Ureter (tissue), 1 donor: ENCODE data around the gene EMCN. TPM values are rescaled to one million over a fixed set of nuclear protein-coding genes. Genes with fewer than 3 reads are reported as not detected.
"Not testable (repeated sequence)": the region's sequence is repeated elsewhere in the genome, so short reads cannot be mapped to it uniquely, and the experiment has no call there.

Source experiments
- DNase-seq: peaks from one replicate; pipeline ENCODE4 v3.0.0-alpha.2; 2020; ENCODE audit warnings: low spot score
- total RNA-seq: library from RNA; stranded (reverse); gene quantifications from one replicate; pipeline ENCODE4 v1.2.4, GENCODE V29; 2023
- donor health status: DM: yes; HTN: yes; CAD: no.

Gene EMCN, protein sequence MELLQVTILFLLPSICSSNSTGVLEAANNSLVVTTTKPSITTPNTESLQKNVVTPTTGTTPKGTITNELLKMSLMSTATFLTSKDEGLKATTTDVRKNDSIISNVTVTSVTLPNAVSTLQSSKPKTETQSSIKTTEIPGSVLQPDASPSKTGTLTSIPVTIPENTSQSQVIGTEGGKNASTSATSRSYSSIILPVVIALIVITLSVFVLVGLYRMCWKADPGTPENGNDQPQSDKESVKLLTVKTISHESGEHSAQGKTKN
- 61.7 TPM for total RNA-seq

DNA sequence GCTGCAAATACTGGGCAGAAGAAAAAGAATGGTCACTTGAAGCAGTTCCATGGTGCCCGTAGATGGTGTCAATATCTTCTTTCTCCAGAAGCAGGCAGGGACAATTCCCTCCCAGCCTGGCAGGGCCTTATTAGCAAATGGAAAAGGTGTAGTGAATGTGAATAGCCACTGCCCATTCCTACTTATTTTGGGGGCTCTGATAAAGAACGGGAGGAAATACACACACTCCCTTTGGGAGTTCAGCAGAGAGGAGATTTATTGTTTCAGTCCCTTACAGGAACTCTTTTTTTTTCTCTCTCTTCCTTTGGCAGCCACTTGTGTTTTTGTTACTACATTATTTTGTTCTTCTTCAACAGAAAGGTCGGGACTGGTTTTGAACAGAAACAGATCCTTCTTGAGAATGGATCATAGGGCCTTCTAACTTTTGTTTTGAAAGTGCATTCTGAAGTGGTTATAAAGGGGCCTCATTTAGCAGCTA is at the start of gene EMCN:
Gene EMCN, minus strand, starts transcription at position 159 of the 478 bp plus-strand sequence. Its CDS starts 108 bp downstream, at position 51.
- no peak for DNase-seq

DNA sequence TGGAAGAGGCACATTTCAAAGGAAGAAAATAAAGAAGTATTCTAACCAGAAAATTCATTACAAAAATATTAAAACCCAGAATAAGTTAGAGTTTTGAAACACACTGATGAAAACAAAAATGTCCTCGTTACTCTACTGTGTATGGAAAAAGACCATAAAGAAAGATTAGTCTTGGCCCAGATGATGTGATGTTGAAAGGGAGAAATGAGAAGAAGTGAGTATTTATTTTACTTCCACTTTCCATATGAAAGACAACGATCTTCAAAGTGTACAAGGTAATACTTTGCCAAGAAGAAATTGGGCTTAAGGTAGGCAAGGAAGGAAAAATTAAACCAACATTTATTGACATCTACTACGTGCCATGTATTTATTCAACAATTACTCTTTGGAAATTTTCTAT is 48.6 kb upstream of the EMCN start:
- DNase-seq, result no peak

DNA sequence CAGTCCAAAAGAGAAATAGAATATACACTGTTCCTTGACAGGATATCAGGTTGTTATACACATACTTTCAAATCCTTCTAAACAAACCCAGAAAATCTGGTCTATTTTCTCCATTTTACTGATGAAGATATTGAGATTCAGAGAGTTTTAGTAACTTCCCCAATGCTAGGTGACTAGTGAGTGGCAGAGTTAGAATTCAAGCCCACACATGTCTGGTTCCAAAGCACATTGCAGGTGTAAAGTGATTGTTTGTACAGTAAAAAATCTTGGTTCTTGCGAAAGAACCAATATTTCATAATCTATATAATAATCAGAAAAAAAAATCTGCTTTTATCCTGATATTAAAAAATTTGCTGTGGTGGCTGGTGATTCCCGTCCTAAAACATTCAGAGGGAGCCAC is 39.5 kb upstream of the EMCN start:
- DNase-seq, result no peak

DNA sequence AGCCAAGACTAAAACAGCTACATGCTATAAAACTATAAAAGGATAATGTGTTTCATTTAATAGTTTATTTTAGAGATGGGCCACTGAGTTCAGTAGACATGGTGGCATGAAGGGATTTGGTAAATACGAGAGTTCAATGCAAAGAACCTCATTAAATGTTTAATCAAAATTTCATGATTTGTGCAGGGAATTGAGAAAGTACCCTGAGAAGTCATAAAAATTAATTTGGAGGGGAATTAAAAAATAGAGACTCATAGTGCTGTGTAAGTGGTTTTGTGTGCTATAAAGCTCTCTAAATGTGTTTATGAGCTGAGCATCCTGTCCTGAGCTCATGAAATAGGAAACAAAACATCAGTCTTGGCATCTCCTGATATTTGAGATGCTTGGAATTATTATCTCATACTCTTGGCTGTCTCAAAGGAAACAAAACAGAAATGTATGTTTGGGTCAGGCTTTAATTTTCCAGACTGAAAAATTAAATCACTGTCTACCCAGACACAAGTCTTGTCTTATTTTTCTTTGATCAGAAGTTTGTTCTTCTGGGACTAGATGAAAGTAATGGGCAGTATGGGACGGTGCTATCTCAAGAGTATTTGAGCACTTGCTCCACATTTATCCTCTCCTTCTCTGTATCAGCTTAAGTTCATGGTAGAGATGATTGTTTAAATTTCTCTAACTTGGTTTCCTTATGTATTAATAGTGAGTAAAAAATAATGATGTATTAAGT is 38.0 kb upstream of the EMCN start:
- no peak for DNase-seq

DNA sequence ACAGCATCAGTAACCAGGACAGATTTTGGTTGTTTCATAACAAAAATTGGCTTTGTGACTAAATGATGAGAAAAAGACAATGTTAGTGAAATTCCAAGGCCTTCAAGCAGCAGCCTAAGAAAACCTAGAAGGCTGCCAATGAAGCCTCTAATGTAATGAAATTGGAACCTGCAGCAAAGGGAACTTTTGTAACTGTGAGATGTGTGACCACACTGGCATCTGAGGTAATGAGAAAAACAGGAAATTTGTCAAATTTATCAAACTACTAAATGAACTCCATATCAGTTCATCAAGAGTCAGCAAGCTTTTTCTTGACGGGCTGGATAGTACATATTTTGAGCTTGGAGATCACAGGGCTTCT is 30.4 kb upstream of the EMCN start:
- no peak for DNase-seq

DNA sequence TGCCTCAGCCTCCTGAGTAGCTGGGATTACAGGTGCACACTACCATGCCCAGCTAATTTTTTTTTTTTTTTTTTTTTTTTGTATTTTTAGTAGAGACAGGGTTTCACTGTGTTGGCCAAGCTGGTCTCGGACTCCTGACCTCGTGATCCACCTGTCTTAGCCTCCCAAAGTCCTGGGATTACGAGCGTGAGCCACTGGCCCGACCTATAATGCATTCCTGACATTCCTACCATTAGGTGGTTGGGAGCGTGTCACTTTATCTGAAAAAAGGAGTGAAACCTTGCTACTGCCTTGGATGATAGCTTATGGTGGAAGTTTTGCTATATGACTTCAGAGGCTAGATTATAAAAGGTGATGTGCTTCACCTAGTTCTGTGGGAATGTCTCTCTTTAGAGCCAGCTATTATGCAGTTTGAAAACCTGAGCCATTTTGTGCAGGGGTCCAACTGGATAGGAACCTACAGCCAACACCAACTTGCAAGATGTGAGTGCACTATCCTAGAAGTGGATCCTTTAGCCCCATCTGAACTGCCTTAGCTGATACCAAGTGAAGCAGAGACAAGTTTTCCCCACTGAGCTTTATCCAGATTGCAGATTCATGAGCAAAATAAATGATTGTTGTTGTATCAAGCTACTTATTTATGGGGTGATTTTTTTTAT is 29.8 kb upstream of the EMCN start:
- no peak for DNase-seq

DNA sequence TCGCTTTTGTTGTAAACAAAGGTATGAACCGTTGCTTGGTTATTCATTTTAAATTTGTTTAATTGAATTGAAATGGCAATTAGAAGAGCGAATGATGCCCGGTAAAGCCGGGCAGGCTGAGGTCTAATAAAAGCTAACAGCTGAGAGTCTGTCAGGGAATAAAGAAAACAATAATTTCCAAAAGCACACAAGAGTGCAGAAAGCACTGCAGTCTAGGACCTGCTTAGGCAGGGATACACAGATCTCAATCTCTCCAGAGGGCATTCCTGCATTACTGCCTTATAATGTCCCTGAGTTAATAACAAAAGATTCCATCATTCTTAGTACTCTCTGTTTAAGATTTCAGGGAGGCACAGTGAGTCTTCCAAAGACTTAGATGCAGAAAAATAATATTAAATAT is 27.6 kb upstream of the EMCN start:
- no peak for DNase-seq

DNA sequence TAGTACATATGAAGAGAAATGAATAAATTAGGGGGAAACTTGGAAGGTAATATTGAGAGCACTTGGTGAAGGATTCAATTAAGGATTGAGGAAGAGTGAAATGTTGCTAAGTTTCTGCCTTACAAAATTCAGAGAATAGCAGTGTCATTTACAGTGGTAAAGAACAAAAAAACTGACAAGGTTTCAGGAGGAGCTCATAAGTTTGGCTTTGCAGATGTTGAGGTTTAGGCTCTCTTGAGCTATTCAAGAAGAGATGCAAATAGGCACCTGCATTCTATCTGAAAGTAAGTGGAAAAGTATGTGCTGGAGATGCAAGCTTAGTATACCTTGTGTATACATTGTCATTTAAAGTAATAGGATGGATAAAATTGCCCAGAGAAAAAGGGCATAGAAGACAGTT is 22.3 kb upstream of the EMCN start:
- DNase-seq, result no peak

DNA sequence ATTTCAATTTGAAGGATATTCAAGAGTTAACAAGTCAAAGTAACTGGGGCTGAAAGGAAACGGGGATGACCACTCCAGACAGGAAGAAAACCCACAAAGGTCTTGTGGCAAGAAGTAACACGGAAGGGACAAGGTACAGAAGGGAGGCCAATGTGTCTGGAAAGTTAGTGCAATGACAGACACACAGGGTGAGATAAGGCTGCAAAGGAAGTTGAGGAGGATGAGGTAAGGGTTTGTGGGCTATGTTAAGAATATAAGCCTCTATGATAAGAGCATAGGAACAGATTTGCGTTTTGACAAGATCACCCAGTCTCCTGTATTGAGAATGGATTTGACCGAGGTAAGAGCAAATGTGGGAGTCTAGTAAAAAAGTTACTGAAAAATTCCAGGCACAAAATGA is 21.9 kb upstream of the EMCN start:
- no peak for DNase-seq

DNA sequence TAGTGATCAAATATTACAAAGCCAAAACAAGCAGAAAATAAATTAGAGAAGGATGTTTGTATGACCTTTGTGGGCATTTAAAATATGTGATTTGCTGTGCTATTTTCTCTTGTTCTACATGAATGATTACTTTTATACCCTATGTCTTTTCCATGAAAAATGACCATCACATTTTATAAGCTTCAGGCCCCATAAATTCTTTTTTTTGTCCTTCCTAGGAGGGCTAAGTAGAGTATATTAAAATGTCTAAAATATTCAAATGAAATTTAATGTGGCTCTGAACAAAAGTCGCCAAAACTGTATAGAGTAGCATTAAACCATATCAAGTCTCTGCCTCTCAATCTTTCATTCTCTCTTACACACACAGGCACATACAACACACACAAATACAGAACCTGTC is 15.9 kb upstream of the EMCN start:
- no peak for DNase-seq

DNA sequence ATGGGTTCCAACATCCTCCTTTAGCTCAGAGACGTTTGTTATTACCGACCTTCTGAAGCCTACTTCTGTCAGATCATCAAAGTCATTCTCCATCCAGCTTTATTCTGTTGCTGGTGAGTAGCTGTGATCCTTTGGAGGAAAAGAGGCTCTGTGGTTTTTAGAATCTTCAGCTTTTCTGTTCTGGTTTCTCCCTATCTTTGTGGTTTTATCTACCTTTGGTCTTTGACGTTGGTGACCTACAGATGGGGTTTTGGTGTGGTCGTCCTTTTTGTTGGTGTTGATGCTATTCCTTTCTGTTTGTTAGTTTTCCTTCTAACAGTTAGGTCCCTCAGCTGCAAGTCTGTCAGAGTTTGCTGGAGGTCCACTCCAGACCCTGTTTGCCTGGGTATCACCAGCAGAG is 12.3 kb upstream of the EMCN start:
- not testable (repeated sequence) for DNase-seq

DNA sequence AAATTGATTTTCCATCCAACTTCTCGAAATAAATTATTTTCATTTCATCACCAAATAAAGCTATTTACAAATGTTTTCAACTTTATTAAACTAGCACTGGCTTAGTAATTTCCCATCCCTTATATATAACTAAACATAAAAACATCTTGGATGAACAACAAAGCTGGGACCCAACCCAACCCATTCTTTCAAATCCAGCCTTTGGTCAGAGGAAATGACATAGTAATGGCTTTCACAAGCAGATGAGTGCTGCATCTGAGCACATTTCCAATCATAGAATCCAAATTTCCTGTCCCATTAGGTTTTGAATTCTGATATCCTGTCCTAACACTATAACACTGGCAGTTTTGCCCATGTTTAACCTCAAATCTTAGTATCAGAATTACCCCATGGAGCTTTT is 7.9 kb upstream of the EMCN start:
- no peak for DNase-seq

DNA sequence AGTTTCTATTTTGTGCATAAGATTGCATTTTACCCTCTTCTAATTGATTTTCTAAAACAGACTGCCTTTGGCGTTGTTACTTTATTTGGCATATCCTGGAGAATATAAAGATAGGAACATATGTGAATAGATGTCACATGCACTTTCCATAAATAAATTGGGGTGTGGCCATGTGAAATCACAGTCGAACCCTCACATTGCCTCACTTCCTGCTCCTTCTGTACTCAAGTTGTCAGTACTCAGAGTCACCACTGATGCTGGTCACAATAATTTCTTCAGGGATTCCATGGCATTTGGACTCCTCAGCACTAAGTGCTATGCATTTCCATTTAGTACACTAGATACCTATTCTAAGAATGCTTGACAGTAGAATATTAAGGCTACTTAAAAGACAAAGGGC is 1.4 kb upstream of the EMCN start:
- no peak for DNase-seq

DNA sequence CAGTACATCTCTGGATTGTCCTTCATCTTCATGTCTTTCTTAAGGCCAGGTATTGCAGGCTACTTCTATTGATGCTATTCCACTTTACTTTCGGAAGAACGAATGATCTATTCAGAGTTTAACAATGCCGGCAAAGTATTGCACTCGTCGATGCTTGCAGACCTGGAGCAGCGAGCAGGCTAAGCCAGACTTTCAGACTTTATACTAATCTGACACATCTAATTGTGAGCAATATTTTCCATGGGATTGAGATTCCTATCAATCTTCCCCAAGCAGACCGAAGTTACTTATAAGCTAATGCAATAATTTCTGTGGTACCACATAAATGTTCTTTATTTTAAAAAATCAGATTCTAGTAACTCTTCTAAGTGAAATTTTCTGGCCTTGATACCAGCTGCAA is 1.6 kb downstream of the EMCN start:
- DNase-seq, result no peak

DNA sequence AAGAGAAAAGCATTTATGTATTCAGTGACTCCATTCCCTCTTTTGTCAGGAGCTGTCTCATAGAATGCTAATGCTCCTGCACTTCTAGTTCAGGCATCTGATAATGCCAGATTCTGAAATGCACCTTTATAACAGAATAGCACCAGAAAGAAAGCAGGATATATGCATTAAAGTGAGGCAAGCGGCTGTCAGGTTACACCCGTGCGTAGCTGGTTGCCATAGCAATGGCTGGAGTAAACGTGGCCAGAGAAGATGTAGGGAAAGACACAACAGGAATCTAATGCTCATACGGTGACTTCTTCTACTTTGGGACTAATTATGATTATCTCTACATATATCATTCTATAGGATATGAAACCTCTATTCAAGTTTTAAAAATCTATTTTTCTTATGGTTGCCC is 5.9 kb downstream of the EMCN start:
- no peak for DNase-seq

DNA sequence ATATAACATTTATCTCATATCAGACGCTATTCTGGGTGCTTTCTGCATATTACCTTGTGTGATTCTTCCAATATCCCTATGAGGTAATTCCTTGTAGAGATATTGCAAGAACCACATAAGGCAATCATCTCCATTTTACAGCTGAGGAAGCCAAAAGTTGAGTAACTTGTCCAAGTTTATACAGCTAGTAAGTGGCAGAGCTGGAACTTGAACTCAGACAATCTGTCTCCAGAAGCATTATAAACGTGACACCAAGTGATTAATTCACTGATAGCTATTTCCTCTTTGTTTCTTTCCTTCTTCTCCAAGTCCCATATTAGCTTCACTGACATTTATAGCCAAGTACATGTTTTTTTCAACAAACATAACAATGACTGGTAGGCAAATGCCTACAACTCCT is 7.3 kb downstream of the EMCN start:
- DNase-seq, result no peak

DNA sequence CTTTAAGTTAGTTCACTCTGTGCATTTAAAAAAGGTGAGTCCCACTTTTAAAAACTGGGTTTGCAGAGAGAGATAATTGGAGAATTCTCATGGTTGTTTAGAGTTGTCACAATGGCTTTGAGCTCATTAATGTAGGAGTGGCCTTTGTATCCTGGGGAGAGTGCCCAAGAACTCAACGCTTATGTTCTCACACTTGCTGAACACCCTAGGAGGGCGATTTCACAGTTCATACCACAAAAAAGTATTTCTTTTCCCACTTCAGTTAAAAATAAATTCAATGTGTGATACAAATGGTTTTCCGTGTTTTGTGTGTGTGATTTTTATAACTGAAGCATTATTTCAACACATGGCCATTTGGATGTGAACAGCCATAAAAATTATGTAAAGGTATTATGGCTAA is 8.4 kb downstream of the EMCN start:
- no peak for DNase-seq

DNA sequence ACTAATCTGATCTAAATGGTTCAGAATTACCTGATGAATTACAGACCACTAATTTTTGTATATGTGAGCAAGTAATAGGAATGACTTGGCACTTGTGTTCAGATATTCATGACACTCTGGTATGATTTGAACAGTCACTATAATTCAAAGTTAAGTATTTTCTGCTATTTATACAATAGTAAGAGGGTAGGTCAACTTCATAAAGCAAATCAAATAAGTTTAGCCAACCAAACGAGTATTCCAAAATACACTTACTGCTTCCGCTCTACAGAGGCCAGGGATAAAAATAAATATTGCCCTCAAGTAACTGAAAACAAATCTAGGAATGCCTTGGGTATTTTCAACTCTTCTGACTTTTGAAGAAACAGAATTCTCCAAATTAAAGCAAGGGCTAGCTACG is 9.1 kb downstream of the EMCN start:
- DNase-seq, result no peak

DNA sequence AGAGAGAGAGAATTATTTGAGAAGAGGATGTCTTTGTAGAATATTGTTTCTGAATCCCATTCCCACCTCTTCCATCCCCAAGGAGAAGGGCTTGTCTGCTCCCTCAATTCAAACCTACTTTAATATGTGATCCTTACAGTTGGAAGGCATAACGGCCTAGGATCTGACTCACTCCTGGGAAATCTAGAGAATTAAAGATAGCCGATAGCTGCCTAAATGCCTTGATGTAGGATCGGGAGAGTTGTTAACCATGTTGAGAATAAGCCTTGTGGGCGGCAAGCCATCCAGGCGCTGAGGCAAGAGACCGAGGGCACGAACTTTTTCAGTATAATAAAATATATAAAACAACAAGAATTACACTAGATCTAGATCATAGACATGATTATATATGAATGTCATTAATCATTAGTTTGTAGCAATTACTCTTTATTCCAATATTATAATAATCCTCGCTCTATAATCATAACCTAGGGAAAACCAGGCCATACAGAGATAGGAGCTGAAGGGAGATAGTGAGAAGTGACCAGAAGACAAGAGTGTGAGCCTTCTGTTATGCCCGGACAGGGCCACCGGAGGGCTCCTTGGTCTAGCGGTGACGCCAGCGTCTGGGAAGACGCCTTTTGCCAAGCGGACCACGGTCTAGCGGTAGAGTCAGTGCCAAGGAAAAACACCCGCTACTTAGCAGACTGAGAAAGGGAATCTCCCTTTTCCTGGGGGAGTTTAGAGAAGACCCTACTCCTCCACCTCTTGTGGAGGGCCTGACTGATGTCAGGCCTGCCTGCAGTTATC is 13.5 kb downstream of the EMCN start:
- DNase-seq, result no peak

DNA sequence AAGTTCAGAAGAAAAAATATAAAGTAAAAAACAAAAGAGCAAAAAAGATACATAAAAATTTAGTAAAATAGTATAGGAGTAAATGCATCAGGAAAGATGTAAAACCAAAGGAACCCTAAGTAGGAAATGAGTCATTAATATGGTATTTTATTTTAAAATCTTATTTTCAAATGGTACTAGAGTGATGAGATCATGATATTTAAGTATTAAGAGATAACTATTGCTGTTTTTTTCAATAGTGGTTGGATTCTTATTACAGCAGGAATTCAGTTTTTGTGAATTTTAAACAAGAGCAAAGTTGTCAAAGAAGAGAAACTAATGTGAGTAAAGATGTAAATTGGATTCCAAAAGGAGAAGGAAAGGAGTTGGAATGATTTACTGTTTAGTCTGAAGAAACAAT is 20.0 kb downstream of the EMCN start:
- no peak for DNase-seq

DNA sequence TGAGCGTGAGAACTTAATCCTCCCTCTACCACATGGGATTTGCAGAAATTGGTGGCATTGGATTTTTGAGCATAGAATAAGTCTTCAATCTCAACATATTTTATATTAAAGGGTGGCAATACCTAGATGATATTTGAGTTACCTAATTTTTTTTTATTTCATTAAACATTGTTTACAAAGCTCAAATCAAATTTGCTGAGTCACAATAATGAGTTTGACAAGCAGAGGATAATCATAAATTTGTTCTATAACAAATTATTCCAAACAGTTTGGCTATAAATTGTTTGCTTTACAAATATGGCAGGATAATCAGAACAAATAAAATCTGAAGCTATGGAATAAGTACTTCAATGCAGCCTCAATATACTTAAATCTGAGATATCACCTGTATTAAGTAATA is 22.7 kb downstream of the EMCN start:
- no peak for DNase-seq

DNA sequence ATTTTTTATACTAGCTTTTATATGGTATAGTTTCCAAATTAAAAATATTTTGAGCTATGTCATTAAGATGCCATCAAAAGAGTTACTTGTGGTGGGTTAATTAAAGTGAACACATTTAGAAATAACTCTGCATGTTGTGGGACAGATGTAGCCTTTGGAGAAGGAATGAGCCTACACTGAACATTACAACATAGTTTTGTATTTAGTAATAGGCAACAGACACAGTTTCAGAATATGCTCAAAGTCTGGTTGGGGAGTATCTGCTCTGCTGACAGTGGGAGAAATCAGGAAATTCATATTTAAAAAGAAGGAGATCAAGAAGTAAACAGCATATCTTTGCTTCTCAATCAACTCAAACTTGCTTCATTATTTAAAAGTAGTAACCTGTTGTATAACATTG is 23.7 kb downstream of the EMCN start:
- no peak for DNase-seq
